Measurements from ENCODE around the gene BEGAIN.

Gene BEGAIN

DNA sequence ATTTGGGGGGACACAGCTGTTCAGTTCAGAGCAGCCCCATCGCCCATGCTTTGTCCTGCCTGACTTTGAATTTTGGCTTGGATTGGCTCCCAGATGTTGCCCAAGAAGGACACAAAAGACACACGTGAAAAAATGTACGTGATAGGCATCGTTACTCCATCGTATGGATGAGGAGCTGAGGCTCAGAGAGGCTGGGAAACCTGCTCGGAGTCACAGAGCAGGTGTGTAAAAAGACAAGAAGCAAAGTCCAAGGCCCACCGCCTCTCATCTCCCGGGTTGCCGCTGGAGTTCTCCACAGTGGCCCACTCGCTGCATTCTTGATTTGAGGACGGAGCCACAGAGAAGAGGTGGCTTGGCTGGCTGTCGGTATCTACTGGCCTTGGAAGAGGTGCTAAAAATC is 41.0 kb upstream of the BEGAIN start:
- TF ChIP-seq POLR2A (IDR thresholded peaks at IDR 0.05; ENCODE audit: extremely low read depth, insufficient read length) (no peak), CTCF (IDR thresholded peaks at IDR 0.05; ENCODE audit: low read depth, low read length) (no peak), MYC (IDR thresholded peaks at IDR 0.05; ENCODE audit: low read depth, low read length) (no peak)
- TF ChIP-seq, protein P1, sequence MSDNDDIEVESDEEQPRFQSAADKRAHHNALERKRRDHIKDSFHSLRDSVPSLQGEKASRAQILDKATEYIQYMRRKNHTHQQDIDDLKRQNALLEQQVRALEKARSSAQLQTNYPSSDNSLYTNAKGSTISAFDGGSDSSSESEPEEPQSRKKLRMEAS (IDR thresholded peaks at IDR 0.05; ENCODE audit: low read depth, low read length): no peak
- DNase-seq (ENCODE audit: low read depth): no peak

GRCh38 chr14:100626614-100627013 is 39.4 kb upstream of the BEGAIN start:
- no peak for DNase-seq (ENCODE audit: low read depth)
- TF ChIP-seq, protein P1 (IDR thresholded peaks at IDR 0.05; ENCODE audit: low read depth, low read length): no peak
- TF ChIP-seq MYC (IDR thresholded peaks at IDR 0.05; ENCODE audit: low read depth, low read length) (no peak), POLR2A (IDR thresholded peaks at IDR 0.05; ENCODE audit: extremely low read depth, insufficient read length) (no peak), CTCF (IDR thresholded peaks at IDR 0.05; ENCODE audit: low read depth, low read length) (no peak)
- H3K4me3 ChIP-seq (ENCODE audit: low read depth, low read length): no peak overlapping the region

More for the DNA sequence above, 41.0 kb upstream of the BEGAIN start:
- no peak overlapping the region for H3K4me3 ChIP-seq (ENCODE audit: low read depth, low read length)

- DNase-seq (ENCODE audit: low read depth): no peak
- no peak overlapping the region for H3K4me3 ChIP-seq (ENCODE audit: low read depth, low read length)
- TF ChIP-seq MYC (IDR thresholded peaks at IDR 0.05; ENCODE audit: low read depth, low read length) (no peak), CTCF (IDR thresholded peaks at IDR 0.05; ENCODE audit: low read depth, low read length) (no peak), POLR2A (IDR thresholded peaks at IDR 0.05; ENCODE audit: extremely low read depth, insufficient read length) (no peak)
- TF ChIP-seq, protein P1 (IDR thresholded peaks at IDR 0.05; ENCODE audit: low read depth, low read length): no peak
These were observed 36.7 kb upstream of the BEGAIN start for GRCh38 chr14:100623961-100624360.

- TF ChIP-seq MYC (IDR thresholded peaks at IDR 0.05; ENCODE audit: low read depth, low read length) (no peak), CTCF (IDR thresholded peaks at IDR 0.05; ENCODE audit: low read depth, low read length) (no peak), POLR2A (IDR thresholded peaks at IDR 0.05; ENCODE audit: extremely low read depth, insufficient read length) (no peak)
- TF ChIP-seq, protein P1 (IDR thresholded peaks at IDR 0.05; ENCODE audit: low read depth, low read length): no peak
- H3K4me3 ChIP-seq (ENCODE audit: low read depth, low read length): no peak overlapping the region
- DNase-seq (ENCODE audit: low read depth): no peak
These were observed 36.3 kb upstream of the BEGAIN start for GRCh38 chr14:100623557-100623956.

DNA sequence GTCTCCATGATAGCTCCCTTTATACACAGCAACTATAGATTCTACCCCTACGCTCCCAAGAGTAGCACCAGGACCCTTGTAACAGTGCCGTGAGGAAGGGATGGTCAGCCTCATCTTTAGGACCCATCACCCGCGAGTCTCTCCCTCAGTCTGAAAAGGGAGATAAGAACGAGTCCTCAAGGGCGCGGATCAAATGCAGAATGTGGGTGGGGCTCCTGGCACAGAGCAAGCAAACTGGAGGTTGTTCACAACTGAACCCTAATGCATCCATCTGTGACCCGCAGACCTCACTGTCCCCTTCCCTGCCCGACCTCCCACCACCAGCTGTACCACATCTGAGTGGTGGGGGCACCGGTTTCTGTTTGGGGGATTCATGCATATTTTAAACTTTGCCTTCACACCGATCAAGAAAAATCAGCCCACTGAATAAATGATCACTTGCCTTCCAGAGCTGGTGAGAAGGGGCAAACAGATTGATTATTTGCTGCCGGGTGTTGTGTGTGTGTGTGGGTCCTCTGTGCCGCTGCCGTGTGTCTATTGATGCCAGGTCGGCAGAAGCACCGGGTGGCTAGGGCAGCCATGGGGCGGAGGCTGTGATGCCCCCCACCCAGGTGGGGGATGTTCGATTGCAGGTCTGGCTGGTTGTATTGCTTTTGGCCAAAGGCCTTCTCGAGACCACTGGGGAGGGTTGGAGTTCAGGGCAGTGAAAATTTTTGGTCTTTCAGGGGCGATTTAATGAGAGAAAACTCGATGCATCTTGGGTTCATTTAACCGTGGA is 35.7 kb upstream of the BEGAIN start:
- TF ChIP-seq CTCF (IDR thresholded peaks at IDR 0.05; ENCODE audit: low read depth, low read length) (no peak), MYC (IDR thresholded peaks at IDR 0.05; ENCODE audit: low read depth, low read length) (no peak), POLR2A (IDR thresholded peaks at IDR 0.05; ENCODE audit: extremely low read depth, insufficient read length) (no peak)
- TF ChIP-seq, protein P1 (IDR thresholded peaks at IDR 0.05; ENCODE audit: low read depth, low read length): no peak
- no peak for DNase-seq (ENCODE audit: low read depth)
- H3K4me3 ChIP-seq (ENCODE audit: low read depth, low read length): no peak overlapping the region

Measured in NB4 (cell line).